ENCODE results near the gene LRPPRC.

LRPPRC gene

GRCh38 chr2:43852196-43852730 lies 143.5 kb downstream of the LRPPRC start:
- no peak for DNase-seq

GRCh38 chr2:43851011-43851980 lies 144.5 kb downstream of the LRPPRC start:
- DNase-seq, result no peak

- DNase-seq, result no peak
Observed at GRCh38 chr2:43848214-43848613, 147.6 kb downstream of the LRPPRC start.

- DNase-seq, result no peak
Observed at GRCh38 chr2:43846140-43846793, 149.5 kb downstream of the LRPPRC start.

- no peak for DNase-seq
Observed at GRCh38 chr2:43845181-43845580, 150.6 kb downstream of the LRPPRC start.

- DNase-seq, result no peak
Observed at GRCh38 chr2:43842866-43843226, 152.9 kb downstream of the LRPPRC start.

- DNase-seq, result no peak
Observed at GRCh38 chr2:43841949-43842865, 153.6 kb downstream of the LRPPRC start.

GRCh38 chr2:43840965-43841364 lies 154.8 kb downstream of the LRPPRC start:
- no peak for DNase-seq

- DNase-seq, result no peak
Observed at GRCh38 chr2:43839776-43840564, 155.8 kb downstream of the LRPPRC start.

GRCh38 chr2:43838560-43839267 lies 157.1 kb downstream of the LRPPRC start, which contains the start of the genes ABCG5 and ABCG8:
TSS of gene ABCG5 (minus strand) at chr2:43838839. CDS start at chr2:43838679, 160 bp downstream.
TSS of gene ABCG8 (plus strand) at chr2:43838971. CDS start at chr2:43839054, 83 bp downstream.
- no peak for DNase-seq

- no peak for DNase-seq
Observed at GRCh38 chr2:43837831-43838559, 157.8 kb downstream of the LRPPRC start.

- no peak for DNase-seq
Observed at GRCh38 chr2:43837033-43837432, 158.8 kb downstream of the LRPPRC start.

Measured in RPMI8226 (cell line).